GM12865 (cell line): ENCODE data around the gene UVRAG.

Experiments
- DNase-seq: peaks from one replicate; pipeline ENCODE4 v3.0.0; 2010; ENCODE audit warnings: low read depth
- H3K4me3 ChIP-seq: 2 replicates; pipeline ENCODE4 v1.5.1; 2011; ENCODE audit warnings: mild to moderate bottlenecking, low read depth, low read length, control low read depth
- CTCF ChIP-seq: IDR thresholded peaks from 2 replicates; pipeline ENCODE4 v1.5.1; 2011; ENCODE audit warnings: low read length, control low read depth, low read depth, inconsistent platforms; ENCODE audit not compliant: insufficient read depth; ENCODE audit errors: missing control alignments

Gene UVRAG

GRCh38 chr11:75834728-75835127 is 19.7 kb downstream of the UVRAG start:
- no peak for TF ChIP-seq CTCF
- no peak overlapping the region for H3K4me3 ChIP-seq
- no peak for DNase-seq

GRCh38 chr11:75836417-75836816 is 21.4 kb downstream of the UVRAG start:
- DNase-seq = no peak
- TF ChIP-seq CTCF = no peak
- H3K4me3 ChIP-seq = no peak overlapping the region

- no peak overlapping the region for H3K4me3 ChIP-seq
- TF ChIP-seq CTCF = no peak
- no peak for DNase-seq
These were observed 24.8 kb downstream of the UVRAG start for GRCh38 chr11:75839851-75840250.

- DNase-seq = no peak
- H3K4me3 ChIP-seq = no peak overlapping the region
- TF ChIP-seq CTCF = no peak
These were observed 25.5 kb downstream of the UVRAG start for GRCh38 chr11:75840522-75840921.

- no peak overlapping the region for H3K4me3 ChIP-seq
These were observed 26.7 kb downstream of the UVRAG start for GRCh38 chr11:75841739-75842138.

GRCh38 chr11:75845324-75845723 is 30.3 kb downstream of the UVRAG start:
- TF ChIP-seq CTCF = no peak
- no peak overlapping the region for H3K4me3 ChIP-seq
- no peak for DNase-seq

More at GRCh38 chr11:75841739-75842138, 26.7 kb downstream of the UVRAG start:
- DNase-seq = no peak
- TF ChIP-seq CTCF = no peak

GRCh38 chr11:75849894-75850293 is 34.9 kb downstream of the UVRAG start:
- no peak for DNase-seq
- TF ChIP-seq CTCF = no peak
- H3K4me3 ChIP-seq = no peak overlapping the region
